Osteocyte (in vitro differentiated cells): ENCODE results near the gene PRTFDC1. TPM values are rescaled to one million over a fixed set of nuclear protein-coding genes. Genes with fewer than 3 reads are reported as not detected.

ENCODE experiments used
- DNase-seq: peaks from one replicate; pipeline ENCODE4 v3.0.0; 2021; ENCODE audit warnings: mixed read lengths; ENCODE audit not compliant: unreplicated experiment; ENCODE audit errors: extremely low spot score
- H3K27ac Mint-ChIP-seq: one replicate; pipeline ENCODE4 v1.8.0; 2021; ENCODE audit warnings: mild to moderate bottlenecking, mixed read lengths; ENCODE audit not compliant: unreplicated experiment
- H3K27me3 Mint-ChIP-seq: one replicate; pipeline ENCODE4 v1.8.0; 2021; ENCODE audit warnings: mixed read lengths; ENCODE audit not compliant: unreplicated experiment
- H3K36me3 Mint-ChIP-seq: one replicate; pipeline ENCODE4 v1.8.0; 2021; ENCODE audit warnings: mixed read lengths; ENCODE audit not compliant: unreplicated experiment
- H3K4me1 Mint-ChIP-seq: one replicate; pipeline ENCODE4 v1.8.0; 2021; ENCODE audit warnings: mixed read lengths; ENCODE audit not compliant: unreplicated experiment
- H3K4me3 Mint-ChIP-seq: one replicate; pipeline ENCODE4 v1.8.0; 2021; ENCODE audit warnings: mild to moderate bottlenecking, moderate library complexity, mixed read lengths; ENCODE audit not compliant: unreplicated experiment
- H3K9me3 Mint-ChIP-seq: one replicate; pipeline ENCODE4 v1.8.0; 2021; ENCODE audit warnings: mixed read lengths; ENCODE audit not compliant: unreplicated experiment
- total RNA-seq: library from RNA; stranded (reverse); gene quantifications from 2 replicates; pipeline ENCODE4 v1.2.1, GENCODE V29; 2021
- TF ChIP-seq, protein P1 (sequence below): fragments of 200-600 bp; sonication (generic); IDR thresholded peaks from 2 replicates; pipeline ENCODE4 v1.5.0; 2021; ENCODE audit warnings: antibody characterized with exemption, mild to moderate bottlenecking, moderate library complexity

The PRTFDC1 gene
- total RNA-seq, 1 donor from 2014 or later, result 4.4 TPM

DNA sequence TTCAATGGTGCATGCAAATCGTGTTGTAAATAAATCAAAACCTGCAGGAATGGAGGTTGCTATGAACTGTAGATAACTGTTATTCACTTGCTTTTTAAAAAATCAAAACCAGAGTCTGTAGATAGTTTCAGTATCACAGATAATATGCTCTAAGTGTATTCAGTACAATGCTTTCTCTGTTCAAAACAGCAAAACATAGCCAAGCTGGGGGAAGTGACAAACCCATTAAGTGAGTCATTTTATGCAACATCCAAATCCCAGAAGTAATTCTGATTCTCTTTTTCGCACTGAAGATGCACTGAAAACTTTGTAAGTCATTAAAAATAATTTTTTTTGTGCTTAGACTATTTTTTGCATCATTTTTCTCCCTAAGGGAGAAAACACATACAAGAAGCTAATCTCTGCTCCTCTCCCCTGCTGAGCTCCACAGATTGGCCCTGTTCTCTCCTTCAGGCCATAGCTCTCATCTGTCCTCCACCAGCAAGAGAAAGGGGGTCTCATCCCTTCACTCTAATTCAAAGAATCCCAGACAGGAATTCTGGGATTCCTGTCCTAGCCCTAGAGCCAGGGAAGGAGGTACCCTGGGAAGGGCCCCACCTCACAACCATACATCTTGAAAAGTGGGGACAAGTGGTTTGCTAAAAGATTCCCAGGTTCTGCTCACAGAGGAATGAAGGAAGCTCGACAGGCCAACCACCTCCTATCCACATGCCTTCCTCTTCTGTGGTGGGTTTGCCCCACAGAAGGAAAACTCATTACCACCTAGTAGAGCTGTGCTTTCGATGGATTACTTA lies 4.9 kb downstream of the PRTFDC1 start:
- no peaks in the 10 kb centered on the region for H3K36me3 Mint-ChIP-seq
- H3K9me3 Mint-ChIP-seq, result no peaks in the 10 kb centered on the region
- no peak overlapping the region for H3K27ac Mint-ChIP-seq
- H3K4me3 Mint-ChIP-seq, result no peak overlapping the region
- no peaks in the 10 kb centered on the region for H3K27me3 Mint-ChIP-seq
- DNase-seq, result no peak
- TF ChIP-seq, protein P1, sequence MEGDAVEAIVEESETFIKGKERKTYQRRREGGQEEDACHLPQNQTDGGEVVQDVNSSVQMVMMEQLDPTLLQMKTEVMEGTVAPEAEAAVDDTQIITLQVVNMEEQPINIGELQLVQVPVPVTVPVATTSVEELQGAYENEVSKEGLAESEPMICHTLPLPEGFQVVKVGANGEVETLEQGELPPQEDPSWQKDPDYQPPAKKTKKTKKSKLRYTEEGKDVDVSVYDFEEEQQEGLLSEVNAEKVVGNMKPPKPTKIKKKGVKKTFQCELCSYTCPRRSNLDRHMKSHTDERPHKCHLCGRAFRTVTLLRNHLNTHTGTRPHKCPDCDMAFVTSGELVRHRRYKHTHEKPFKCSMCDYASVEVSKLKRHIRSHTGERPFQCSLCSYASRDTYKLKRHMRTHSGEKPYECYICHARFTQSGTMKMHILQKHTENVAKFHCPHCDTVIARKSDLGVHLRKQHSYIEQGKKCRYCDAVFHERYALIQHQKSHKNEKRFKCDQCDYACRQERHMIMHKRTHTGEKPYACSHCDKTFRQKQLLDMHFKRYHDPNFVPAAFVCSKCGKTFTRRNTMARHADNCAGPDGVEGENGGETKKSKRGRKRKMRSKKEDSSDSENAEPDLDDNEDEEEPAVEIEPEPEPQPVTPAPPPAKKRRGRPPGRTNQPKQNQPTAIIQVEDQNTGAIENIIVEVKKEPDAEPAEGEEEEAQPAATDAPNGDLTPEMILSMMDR, result no peak
- H3K4me1 Mint-ChIP-seq, result peaks cover 24% of the 10 kb centered on the region

DNA sequence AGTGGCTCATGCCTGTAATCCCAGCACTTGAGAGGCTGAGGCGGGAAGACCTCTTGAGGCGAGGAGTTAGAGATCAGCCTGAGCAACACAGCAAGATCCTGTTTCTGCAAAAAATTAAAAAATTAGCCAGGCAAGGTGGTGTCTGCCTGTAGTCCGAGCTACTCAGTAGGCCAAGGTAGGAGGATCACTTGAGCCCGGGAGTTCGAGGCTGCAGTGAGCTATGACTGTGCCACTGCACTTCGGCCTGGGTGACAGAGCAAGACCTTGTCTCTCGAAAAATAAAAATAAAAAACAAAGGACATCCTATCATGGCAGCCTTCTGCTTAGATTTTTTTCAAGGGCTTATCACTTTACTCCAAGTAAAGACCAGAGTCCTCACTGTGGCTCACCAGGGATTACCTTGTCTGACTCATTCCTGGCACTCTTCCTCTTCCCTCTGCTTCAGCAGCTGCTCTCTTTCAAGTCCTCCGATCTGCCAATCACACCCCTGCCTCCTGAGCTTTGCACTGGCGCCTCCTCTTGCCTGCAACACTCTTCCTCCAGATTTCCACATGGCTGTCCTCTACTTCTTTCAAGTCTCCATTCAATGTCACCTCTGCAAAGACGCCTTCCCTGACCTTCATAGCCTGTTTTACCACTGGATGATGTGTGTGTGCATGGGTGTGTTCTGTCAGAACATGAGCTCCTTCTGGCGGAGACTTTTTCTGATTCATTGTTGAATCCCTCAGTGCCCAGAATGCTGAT lies 7.7 kb downstream of the PRTFDC1 start:
- Mint-ChIP-seq H3K4me1 (peaks cover 15% of the 10 kb centered on the region), H3K9me3 (no peaks in the 10 kb centered on the region), H3K27me3 (no peaks in the 10 kb centered on the region), H3K4me3 (no peak overlapping the region), H3K27ac (no peak overlapping the region), H3K36me3 (no peaks in the 10 kb centered on the region)
- DNase-seq, result no peak
- TF ChIP-seq, protein P1, result no peak

DNA sequence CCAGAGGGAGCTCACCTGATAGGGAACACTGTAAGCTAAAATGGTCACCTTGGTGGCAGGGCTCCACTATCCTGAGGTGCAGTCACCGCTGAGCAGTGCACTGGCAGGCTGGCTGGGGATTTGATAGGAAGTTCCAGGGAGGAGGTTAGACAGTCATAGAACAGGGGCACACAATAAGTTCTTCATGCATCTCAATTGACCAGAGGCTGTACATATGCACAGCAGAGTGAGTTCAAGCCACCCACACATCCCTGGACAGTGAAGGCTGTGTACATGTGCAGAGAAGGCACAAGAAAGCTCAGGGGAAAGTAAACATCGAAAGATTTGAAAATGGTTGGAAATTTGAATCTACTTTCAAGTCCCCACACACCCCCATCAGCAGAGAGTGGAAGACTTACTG lies 13.9 kb downstream of the PRTFDC1 start:
- no peaks in the 10 kb centered on the region for H3K9me3 Mint-ChIP-seq
- H3K4me3 Mint-ChIP-seq, result no peak overlapping the region
- H3K36me3 Mint-ChIP-seq, result peaks cover 6% of the 10 kb centered on the region
- peaks cover 4% of the 10 kb centered on the region for H3K4me1 Mint-ChIP-seq
- no peak overlapping the region for H3K27ac Mint-ChIP-seq
- TF ChIP-seq, protein P1, result no peak
- no peaks in the 10 kb centered on the region for H3K27me3 Mint-ChIP-seq
- no peak for DNase-seq

DNA sequence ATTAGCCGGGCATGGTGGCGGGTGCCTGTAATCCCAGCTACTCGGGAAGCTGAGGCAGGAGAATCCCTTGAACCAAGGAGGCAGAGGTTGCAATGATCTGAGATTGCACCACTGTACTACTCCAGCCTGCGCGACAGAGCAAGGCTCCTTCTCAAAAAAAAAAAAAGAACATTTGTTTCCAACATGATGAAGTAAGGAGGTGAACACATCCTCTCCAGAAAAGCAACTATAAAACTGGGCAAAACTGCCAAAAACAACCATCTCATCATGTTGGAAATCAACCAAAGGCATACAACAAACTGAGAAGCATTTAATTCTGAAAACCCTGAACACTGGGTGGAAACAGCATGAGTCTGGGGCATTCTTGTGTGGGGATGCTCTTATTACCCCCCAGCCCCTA lies 14.3 kb downstream of the PRTFDC1 start:
- Mint-ChIP-seq H3K9me3 (no peaks in the 10 kb centered on the region), H3K4me1 (peaks cover 4% of the 10 kb centered on the region), H3K36me3 (peaks cover 6% of the 10 kb centered on the region), H3K27ac (no peak overlapping the region), H3K4me3 (no peak overlapping the region), H3K27me3 (no peaks in the 10 kb centered on the region)
- DNase-seq, result no peak
- TF ChIP-seq, protein P1, result no peak
